ENCODE results near the gene NRL.

The NRL gene

DNA sequence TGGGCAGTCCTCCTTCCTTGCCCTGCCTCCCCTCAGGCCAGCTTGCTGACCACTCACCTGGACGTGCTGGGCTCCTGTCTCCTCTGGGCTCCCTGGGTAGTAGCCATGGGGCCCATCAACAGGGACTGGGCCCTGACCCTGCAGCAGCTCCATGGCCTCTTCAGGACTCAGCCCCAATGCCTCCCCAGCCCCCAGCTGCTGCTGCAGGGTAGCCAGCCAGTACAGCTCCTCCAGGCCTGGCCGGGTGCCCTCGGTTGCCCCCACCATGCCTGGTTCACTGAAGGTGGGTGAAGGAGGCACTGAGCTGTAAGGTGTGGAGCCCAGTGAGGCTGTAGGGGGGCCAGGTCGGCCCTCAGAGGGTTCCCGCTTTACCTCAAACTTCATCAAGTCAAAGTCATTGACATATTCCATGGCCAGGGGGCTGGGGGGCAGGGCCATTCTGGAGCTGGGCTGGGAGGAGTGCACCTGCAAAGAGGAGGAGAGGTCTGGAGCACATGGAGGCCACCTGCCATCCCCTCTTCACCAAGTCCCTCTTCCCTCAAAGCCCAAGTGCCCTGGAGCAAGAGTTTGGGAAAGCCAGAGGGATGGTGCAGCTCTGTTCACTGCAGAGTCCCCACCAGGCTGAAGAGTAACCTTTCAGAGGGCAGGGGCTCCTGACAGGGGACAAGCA, 32.2 kb downstream of the NRL start:
- in situ Hi-C loops (cut with HindIII; ENCODE audit: low sequenced_read_pairs), result no loop called here
- no peak overlapping the region for H3K4me3 ChIP-seq (ENCODE audit: low read depth, low read length)
- no peak for DNase-seq (ENCODE audit: low read depth, low spot score)
- TF ChIP-seq, protein P1, sequence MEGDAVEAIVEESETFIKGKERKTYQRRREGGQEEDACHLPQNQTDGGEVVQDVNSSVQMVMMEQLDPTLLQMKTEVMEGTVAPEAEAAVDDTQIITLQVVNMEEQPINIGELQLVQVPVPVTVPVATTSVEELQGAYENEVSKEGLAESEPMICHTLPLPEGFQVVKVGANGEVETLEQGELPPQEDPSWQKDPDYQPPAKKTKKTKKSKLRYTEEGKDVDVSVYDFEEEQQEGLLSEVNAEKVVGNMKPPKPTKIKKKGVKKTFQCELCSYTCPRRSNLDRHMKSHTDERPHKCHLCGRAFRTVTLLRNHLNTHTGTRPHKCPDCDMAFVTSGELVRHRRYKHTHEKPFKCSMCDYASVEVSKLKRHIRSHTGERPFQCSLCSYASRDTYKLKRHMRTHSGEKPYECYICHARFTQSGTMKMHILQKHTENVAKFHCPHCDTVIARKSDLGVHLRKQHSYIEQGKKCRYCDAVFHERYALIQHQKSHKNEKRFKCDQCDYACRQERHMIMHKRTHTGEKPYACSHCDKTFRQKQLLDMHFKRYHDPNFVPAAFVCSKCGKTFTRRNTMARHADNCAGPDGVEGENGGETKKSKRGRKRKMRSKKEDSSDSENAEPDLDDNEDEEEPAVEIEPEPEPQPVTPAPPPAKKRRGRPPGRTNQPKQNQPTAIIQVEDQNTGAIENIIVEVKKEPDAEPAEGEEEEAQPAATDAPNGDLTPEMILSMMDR (IDR thresholded peaks at IDR 0.05; ENCODE audit: low read depth, low read length), result no peak

DNA sequence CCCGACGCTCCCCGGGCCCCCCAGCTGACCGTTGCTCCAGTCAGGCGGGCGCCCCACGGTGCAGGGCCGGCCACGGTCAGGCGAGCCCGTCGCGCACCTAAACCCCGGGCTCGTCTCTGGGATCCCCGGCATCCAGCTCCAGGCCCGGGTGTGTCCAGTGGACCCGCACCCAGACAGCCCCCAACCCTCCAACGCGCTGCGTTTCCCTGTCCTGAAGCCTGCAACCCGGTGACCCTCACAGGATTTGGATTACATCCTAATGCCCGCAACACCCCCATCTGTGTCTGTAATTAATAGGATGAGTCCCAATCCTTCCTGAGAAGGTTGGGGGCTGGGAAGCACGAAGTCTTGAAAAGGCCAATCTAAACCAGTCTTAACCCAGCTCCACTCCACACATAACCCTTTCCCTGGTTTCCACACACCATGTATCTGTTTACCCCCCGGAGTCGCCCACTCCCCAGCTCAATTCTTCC, 33.0 kb downstream of the NRL start:
- in situ Hi-C loops (cut with HindIII; ENCODE audit: low sequenced_read_pairs), result no loop called here
- DNase-seq (ENCODE audit: low read depth, low spot score), result no peak
- H3K4me3 ChIP-seq (ENCODE audit: low read depth, low read length), result no peak overlapping the region
- TF ChIP-seq, protein P1 (IDR thresholded peaks at IDR 0.05; ENCODE audit: low read depth, low read length), result no peak

DNA sequence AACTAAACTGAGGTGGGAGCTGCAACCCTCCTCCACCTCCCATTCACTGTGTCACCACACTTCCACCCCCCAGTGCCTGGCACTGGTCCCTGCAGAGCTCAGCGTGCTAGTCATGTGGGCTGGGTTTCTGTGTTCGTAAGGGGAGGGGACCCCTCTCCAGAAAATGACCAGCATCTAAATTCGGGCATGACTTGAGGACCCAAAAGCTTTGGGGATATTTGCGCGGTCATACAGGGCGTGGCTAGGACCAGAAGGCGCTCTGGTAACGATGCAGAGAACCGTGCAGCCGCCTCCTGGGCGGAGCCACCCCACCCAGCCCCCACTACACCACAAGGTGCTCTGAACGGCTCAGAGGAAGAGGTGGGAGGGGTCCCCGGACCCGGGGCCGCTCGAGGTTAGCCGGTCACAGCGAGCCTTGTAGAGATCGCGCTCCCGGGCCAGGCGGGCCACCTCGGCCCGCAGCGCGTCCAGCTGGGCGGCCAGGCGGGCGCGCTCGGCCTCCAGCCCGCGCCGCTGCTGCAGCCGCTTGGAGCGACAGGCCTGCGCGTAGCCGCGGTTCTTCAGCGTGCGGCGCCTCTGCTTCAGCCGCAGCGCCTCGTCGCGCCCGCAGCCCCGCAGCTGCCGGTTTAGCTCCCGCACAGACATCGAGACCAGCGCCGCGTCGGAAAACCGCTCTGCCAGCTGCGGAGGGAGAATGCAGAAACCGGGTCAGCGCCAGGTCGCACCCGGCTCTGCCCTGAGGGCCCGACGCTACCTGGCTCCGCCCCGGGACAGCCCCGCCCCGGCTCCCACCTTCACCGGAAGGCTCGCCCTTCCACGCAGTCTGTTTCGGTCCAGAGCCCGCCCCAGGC, 33.6 kb downstream of the NRL start:
- TF ChIP-seq, protein P1 (IDR thresholded peaks at IDR 0.05; ENCODE audit: low read depth, low read length), result no peak
- peak overlapping the region; percentile 45 for H3K4me3 ChIP-seq (ENCODE audit: low read depth, low read length)
- in situ Hi-C loops (cut with HindIII; ENCODE audit: low sequenced_read_pairs), result no loop called here
- DNase-seq (ENCODE audit: low read depth, low spot score), result peak; percentile 6

DNA sequence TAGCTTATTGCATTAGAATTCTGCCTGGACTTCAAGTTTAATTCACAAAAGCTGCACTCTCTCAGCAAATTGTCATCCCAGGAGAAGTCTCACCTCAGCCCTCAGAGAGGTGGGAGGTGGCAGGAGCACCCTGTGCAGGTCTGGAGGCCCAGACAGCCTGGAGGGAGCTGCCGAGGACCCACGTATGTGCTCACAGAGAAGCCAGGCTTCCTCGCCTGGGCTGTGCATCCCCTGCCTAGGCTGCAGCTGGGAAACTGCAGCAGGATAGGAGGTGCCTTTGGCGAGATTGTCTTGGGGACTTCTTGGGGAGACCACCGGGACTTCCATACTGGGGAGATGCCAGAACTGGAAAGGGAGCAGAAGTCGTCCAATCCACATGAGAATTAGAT, 34.6 kb downstream of the NRL start:
- TF ChIP-seq, protein P1 (IDR thresholded peaks at IDR 0.05; ENCODE audit: low read depth, low read length), result no peak
- DNase-seq (ENCODE audit: low read depth, low spot score), result no peak
- in situ Hi-C loops (cut with HindIII; ENCODE audit: low sequenced_read_pairs), result no loop called here
- no peak overlapping the region for H3K4me3 ChIP-seq (ENCODE audit: low read depth, low read length)

DNA sequence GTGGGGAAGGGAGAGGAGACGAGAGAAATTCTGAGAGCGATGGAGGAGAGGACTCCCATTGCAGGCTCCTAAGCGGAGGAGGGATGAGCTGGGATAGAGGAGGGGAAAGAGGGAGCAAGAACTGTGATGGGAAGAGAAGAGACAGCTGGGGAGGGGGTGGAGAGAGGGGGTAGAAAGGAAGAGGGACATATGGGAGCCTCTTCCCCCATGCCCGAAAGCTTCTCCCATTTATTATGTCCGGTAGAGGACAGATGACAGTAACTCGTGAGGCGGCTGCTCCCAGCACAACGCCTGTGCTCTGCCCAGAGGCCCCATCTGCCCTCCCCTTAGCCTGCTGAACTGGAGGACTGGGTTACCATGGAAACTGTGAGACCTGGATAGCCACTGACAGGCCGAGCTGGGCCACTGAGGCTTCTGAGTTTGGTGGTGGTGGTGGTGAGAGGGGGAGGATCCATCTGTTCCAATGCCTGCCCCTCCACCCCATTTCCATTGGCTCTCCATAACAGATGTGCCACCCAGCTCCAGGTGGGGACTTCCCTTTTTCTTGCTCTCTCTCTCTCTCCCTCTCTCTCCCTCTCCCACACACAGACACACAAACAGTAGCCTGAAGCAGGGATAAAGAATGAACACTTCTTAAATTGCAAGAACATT, 35.1 kb downstream of the NRL start:
- no peak for DNase-seq (ENCODE audit: low read depth, low spot score)
- H3K4me3 ChIP-seq (ENCODE audit: low read depth, low read length), result no peak overlapping the region
- TF ChIP-seq, protein P1 (IDR thresholded peaks at IDR 0.05; ENCODE audit: low read depth, low read length), result no peak
- in situ Hi-C loops (cut with HindIII; ENCODE audit: low sequenced_read_pairs), result no loop called here

DNA sequence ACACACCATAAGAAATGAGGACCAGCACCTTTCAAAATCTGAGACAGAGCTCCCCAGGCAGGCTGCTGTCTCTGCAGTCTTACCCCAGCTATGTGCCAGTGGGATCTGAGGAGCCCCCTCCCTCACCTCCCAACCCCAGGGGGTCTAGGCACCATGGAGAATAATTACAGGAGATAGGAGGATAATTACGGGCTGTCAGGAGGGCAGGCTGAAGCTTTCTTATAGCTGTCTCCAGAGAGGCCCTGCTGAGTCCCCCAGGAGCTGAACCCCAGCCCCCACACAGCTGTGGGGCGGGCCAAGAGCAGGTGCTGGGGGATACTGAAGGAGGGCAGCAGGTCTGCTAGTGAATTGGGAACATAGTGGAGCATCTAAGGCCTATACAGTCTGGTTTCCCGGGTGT, 36.6 kb downstream of the NRL start:
- no peak overlapping the region for H3K4me3 ChIP-seq (ENCODE audit: low read depth, low read length)
- DNase-seq (ENCODE audit: low read depth, low spot score), result no peak
- TF ChIP-seq, protein P1 (IDR thresholded peaks at IDR 0.05; ENCODE audit: low read depth, low read length), result no peak
- in situ Hi-C loops (cut with HindIII; ENCODE audit: low sequenced_read_pairs), result no loop called here
